T-helper 17 cell (primary cell): Measurements from ENCODE around the gene SRL. TPM values are rescaled to one million over a fixed set of nuclear protein-coding genes. Genes with fewer than 3 reads are reported as not detected.
"Not testable (repeated sequence)": the region's sequence is repeated elsewhere in the genome, so short reads cannot be mapped to it uniquely, and the experiment has no call there.

ENCODE experiments used
- ATAC-seq: fragments of 150-1000 bp; cut with Tn5 transposase; 2 replicates; pipeline ENCODE4 v1.10.0; 2021; ENCODE audit warnings: mild to moderate bottlenecking, moderate library complexity
- DNase-seq, 3 donors: peaks; one replicate each; pipeline versions ENCODE4 v3.0.0 to v3.0.0-alpha.2; 2020 to 2021
- H3K9me3 ChIP-seq: one replicate; pipeline ENCODE4 v1.7.0; 2013; ENCODE audit warnings: low read length, mild to moderate bottlenecking; ENCODE audit not compliant: control insufficient read depth, poor library complexity, severe bottlenecking
- H3K27ac Mint-ChIP-seq: one replicate; pipeline ENCODE4 v1.8.0; 2022; ENCODE audit warnings: mild to moderate bottlenecking, moderate library complexity, mixed read lengths
- H3K27me3 Mint-ChIP-seq: one replicate; pipeline ENCODE4 v1.8.0; 2022; ENCODE audit warnings: mixed read lengths
- H3K36me3 Mint-ChIP-seq: one replicate; pipeline ENCODE4 v1.8.0; 2022; ENCODE audit warnings: low read depth, mixed read lengths
- H3K4me1 Mint-ChIP-seq: one replicate; pipeline ENCODE4 v1.8.0; 2022; ENCODE audit warnings: mild to moderate bottlenecking, mixed read lengths
- H3K4me3 Mint-ChIP-seq: one replicate; pipeline ENCODE4 v1.8.0; 2022; ENCODE audit warnings: mild to moderate bottlenecking, moderate library complexity, mixed read lengths
- total RNA-seq, 4 donors: library from RNA in 2 of 4; stranded (reverse) in 2 of 4; gene quantifications; one replicate each; pipeline ENCODE4 v1.2.3 and lab custom pipeline; 2022 to 2026

The SRL gene
- total RNA-seq, 2 donors from 2014 or later: not detected

DNA sequence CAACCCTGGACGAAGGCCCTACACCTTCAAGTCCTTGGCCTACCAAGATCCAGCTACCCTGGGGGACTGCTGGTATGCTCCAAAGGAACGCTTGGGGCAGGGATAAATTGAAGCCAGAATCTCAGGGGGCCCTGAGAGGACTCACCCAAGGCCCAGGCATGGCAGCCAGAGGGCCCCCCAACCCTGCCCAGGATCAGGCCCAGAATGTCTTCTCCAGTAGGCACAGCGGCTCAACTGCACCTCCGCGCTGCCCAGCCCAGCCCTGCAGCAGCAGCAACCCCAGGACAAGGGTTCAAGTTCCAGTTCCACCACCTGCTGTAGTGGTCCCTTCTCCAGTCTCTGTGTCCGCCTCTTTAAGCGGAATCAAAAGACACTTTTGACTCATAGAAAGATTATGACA lies 28.7 kb upstream of the SRL start:
- Mint-ChIP-seq H3K27me3 (no peaks in the 10 kb centered on the region), H3K36me3 (no peaks in the 10 kb centered on the region), H3K4me3 (peak overlapping the region; percentile 92), H3K4me1 (peaks cover 12% of the 10 kb centered on the region), H3K27ac (peak overlapping the region; percentile 84)
- H3K9me3 ChIP-seq: no peaks in the 10 kb centered on the region
- DNase-seq (no peak), ATAC-seq (no peak)

DNA sequence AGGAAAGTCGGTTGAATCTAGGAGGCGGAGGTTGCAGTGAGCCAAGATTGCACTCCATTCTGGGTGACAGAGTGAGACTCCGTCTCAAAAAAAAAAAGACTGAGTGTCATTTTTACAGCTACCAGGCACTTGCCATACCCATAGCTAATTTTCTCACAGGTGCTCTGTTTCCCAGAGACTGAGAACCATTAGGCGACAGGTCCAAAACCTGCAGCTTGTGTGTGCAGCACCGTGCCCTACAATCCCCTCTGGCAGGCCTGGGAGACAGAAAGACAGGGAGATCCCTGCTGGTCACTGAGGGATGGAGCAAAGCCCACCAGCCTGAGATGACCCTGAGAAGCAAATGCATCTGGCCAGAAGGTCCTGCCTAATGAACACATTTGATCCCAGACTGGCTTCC lies 28.2 kb upstream of the SRL start:
- no peaks in the 10 kb centered on the region for H3K36me3 Mint-ChIP-seq
- DNase-seq: no peak
- peak overlapping the region; percentile 58 for H3K4me3 Mint-ChIP-seq
- no peak for ATAC-seq
- H3K4me1 Mint-ChIP-seq: peaks cover 12% of the 10 kb centered on the region
- no peak overlapping the region for H3K27ac Mint-ChIP-seq
- no peaks in the 10 kb centered on the region for H3K9me3 ChIP-seq
- H3K27me3 Mint-ChIP-seq: no peaks in the 10 kb centered on the region

DNA sequence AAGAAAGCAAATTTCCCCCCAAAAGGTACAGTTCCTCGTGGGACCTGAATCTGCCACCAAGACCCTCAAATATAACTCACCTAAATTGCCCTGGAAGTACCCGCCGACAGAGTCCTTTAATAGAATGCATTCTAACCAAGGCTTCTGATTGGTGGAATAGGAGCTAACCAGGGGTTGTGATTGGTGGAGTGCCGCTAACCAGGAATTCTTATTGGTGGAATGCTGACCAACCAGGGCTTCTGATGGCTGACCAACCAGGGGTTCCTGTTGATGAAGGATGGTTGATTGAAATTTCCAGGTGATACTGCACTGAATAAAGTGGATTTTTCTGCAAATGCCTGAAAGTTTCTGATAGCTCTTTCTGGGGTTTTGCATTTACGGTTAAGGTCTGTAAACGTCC lies 24.5 kb upstream of the SRL start:
- Mint-ChIP-seq H3K4me3 (no peak overlapping the region), H3K4me1 (peaks cover 8% of the 10 kb centered on the region), H3K36me3 (peaks cover 2% of the 10 kb centered on the region), H3K27me3 (no peaks in the 10 kb centered on the region), H3K27ac (no peak overlapping the region)
- H3K9me3 ChIP-seq: no peaks in the 10 kb centered on the region
- DNase-seq (no peak), ATAC-seq (no peak)

DNA sequence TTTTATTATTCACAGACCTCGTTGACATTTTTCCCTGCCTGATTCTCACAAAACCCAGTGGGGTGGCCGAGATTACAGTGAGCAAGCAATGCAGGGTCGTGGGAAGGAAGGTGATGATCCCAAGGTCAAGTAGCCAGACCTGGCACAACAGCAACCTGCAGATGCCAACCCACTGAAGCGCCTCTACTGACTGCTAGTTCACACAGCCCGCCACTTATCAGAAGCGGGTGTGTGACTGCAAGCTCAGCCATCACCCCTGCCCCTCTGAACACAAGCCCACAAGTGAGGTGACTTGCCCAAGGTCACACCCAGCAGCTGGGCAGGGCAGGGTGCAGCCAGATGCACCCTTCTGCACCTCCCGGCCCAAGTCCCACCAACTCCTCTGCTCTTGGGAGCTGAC lies 23.8 kb upstream of the SRL start:
- no peak overlapping the region for H3K27ac Mint-ChIP-seq
- no peaks in the 10 kb centered on the region for H3K27me3 Mint-ChIP-seq
- H3K4me1 Mint-ChIP-seq: peaks cover 7% of the 10 kb centered on the region
- no peak overlapping the region for H3K4me3 Mint-ChIP-seq
- ATAC-seq (no peak), DNase-seq (no peak)
- H3K36me3 Mint-ChIP-seq: peaks cover 2% of the 10 kb centered on the region
- no peaks in the 10 kb centered on the region for H3K9me3 ChIP-seq

DNA sequence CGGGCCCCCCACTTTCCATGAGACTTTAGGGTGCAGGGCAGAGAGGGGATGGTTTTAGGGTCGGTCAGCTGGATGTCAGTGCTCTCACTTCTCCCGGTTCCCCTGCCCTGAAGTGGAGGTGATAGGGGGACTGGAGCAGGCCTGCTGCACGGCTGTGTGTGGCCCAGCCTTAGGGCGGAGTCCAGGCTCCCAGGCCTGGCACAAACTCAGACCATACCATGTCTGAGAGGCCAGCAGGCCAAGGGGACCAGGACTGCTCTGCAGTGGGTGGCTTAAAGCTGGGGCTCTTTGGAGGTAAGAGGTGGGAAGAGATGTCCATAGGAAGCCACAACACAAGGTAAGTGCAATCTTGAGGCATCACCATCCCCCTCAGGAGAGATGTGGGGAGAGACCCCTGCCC lies 22.7 kb upstream of the SRL start:
- DNase-seq: no peak
- no peaks in the 10 kb centered on the region for H3K9me3 ChIP-seq
- Mint-ChIP-seq H3K4me1 (peaks cover 6% of the 10 kb centered on the region), H3K27ac (no peak overlapping the region), H3K27me3 (no peaks in the 10 kb centered on the region), H3K36me3 (peaks cover 2% of the 10 kb centered on the region), H3K4me3 (no peak overlapping the region)
- no peak for ATAC-seq

DNA sequence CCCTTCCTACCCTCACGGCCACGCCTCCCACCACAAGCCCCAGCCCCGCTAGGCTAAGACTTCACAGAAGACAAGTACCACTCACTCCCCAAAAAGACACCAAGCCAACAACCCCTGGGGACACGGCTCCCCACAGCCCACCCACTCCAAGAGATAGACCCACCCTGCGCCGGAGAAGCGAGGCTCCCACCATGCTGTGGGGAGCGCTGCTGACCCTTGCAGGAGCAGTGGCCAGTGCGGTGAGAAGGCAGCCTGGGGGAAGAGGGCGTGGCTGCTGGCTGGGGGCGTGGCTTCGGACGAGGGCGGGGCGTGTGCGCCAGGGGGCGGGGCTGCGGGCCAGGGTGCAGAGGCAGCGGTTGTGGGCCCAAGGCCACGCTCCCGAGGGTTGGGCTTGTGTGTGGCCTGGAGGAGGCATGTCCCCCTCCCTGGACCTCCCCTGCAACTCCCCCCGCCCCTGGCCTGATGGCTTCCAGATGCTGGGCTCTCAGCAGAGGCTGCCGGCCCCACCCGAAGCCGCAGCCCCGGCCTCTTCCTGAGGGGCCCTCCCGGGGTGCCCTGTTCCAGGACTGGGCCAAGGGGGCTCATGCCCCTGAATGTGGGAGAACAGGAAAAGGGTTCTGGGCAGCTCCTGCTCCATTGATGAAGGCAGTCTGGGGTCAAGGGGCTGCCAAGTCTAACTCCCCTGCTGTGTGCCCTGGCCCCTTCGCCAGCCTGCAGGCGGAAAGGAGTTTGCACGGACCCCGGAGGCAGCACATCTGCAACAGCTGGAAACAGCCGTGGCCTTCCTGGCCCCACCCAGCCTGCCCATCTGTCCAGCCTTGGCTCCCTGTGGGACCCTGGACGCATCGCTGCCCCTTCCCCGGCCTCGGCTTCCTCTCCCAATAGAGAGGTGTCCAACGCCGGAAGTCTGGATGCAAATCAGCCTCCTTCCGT lies 21.9 kb upstream of the SRL start:
- DNase-seq (no peak), ATAC-seq (no peak)
- Mint-ChIP-seq H3K27ac (no peak overlapping the region), H3K27me3 (no peaks in the 10 kb centered on the region), H3K4me3 (no peak overlapping the region), H3K36me3 (peaks cover 2% of the 10 kb centered on the region), H3K4me1 (peaks cover 6% of the 10 kb centered on the region)
- H3K9me3 ChIP-seq: no peaks in the 10 kb centered on the region

DNA sequence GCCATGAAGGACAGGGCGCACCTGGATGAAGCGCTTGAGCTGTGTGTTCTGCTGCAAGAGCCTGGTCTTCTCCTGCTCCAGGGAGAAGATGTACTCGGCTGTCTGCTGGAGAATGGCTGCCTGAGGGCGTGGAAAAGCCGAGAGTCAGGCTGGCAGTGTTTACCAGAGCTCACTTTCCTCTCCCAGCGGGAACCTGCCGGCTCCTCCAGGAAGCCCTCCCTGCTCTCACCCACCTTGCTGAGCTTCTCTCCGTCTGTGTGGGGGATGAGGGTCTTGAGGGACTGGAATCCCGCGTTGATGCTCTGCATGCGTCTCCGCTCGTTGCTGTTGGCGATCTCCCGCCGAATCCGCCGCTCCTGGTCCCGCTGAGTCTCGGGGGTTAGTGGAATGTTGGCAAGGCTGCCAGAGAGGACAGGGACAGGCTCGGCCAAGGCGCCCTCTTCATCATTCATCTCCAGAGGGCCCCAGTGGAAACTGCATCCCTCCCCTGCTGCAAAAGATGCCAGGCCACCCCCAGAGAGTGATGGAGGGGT lies 20.5 kb upstream of the SRL start:
- peaks cover 2% of the 10 kb centered on the region for H3K4me1 Mint-ChIP-seq

GRCh38 chr16:4261557-4262172 lies 19.8 kb upstream of the SRL start:
- no peaks in the 10 kb centered on the region for H3K27me3 Mint-ChIP-seq
- H3K9me3 ChIP-seq: no peaks in the 10 kb centered on the region
- ATAC-seq (peak; percentile 62), DNase-seq (peak in 2 of 3 donors; percentile 25 to 28)
- no peak overlapping the region for H3K27ac Mint-ChIP-seq
- H3K36me3 Mint-ChIP-seq: peaks cover 2% of the 10 kb centered on the region
- peaks cover 4% of the 10 kb centered on the region for H3K4me1 Mint-ChIP-seq
- no peak overlapping the region for H3K4me3 Mint-ChIP-seq

More for the DNA sequence above, 20.5 kb upstream of the SRL start:
- H3K9me3 ChIP-seq: no peaks in the 10 kb centered on the region
- DNase-seq (no peak), ATAC-seq (no peak)
- Mint-ChIP-seq H3K4me3 (no peak overlapping the region), H3K36me3 (peaks cover 2% of the 10 kb centered on the region), H3K27ac (no peak overlapping the region), H3K27me3 (no peaks in the 10 kb centered on the region)

GRCh38 chr16:4260360-4260759 lies 18.5 kb upstream of the SRL start:
- H3K27ac Mint-ChIP-seq: peak overlapping the region; percentile 45
- peaks cover 4% of the 10 kb centered on the region for H3K4me1 Mint-ChIP-seq
- ATAC-seq (no peak), DNase-seq (no peak)
- no peak overlapping the region for H3K4me3 Mint-ChIP-seq
- H3K27me3 Mint-ChIP-seq: no peaks in the 10 kb centered on the region
- no peaks in the 10 kb centered on the region for H3K9me3 ChIP-seq
- peaks cover 2% of the 10 kb centered on the region for H3K36me3 Mint-ChIP-seq

GRCh38 chr16:4257646-4258556 lies 16.0 kb upstream of the SRL start:
- peak overlapping the region; percentile 9 for H3K27ac Mint-ChIP-seq
- ATAC-seq: no peak
- peaks cover 2% of the 10 kb centered on the region for H3K36me3 Mint-ChIP-seq

GRCh38 chr16:4253394-4254150 lies 11.7 kb upstream of the SRL start:
- no peaks in the 10 kb centered on the region for H3K27me3 Mint-ChIP-seq
- H3K27ac Mint-ChIP-seq: peak overlapping the region; percentile 86
- DNase-seq: peak; percentile 98 to 100 (median 99)
- H3K4me3 Mint-ChIP-seq: peak overlapping the region; percentile 88
- H3K4me1 Mint-ChIP-seq: peaks cover 5% of the 10 kb centered on the region
- peak; percentile 96 for ATAC-seq
- H3K36me3 Mint-ChIP-seq: no peaks in the 10 kb centered on the region
- H3K9me3 ChIP-seq: no peaks in the 10 kb centered on the region

More at GRCh38 chr16:4257646-4258556, 16.0 kb upstream of the SRL start:
- H3K4me3 Mint-ChIP-seq: no peak overlapping the region
- peaks cover 4% of the 10 kb centered on the region for H3K4me1 Mint-ChIP-seq
- no peaks in the 10 kb centered on the region for H3K27me3 Mint-ChIP-seq
- H3K9me3 ChIP-seq: no peaks in the 10 kb centered on the region
- no peak for DNase-seq

- not testable (repeated sequence) for H3K36me3 Mint-ChIP-seq, H3K4me1 Mint-ChIP-seq, H3K27me3 Mint-ChIP-seq, H3K9me3 ChIP-seq, ATAC-seq, DNase-seq
- Mint-ChIP-seq H3K27ac (peak overlapping the region; percentile 86), H3K4me3 (peak overlapping the region; percentile 88)
Observed at GRCh38 chr16:4253012-4253393, 11.1 kb upstream of the SRL start.
